AG09309 (cell line): ENCODE data around the gene MCM5.
"Not testable (repeated sequence)": the region's sequence is repeated elsewhere in the genome, so short reads cannot be mapped to it uniquely, and the experiment has no call there.

Source experiments
- DNase-seq: peaks from one replicate; pipeline ENCODE4 v3.0.0-alpha.2; 2010; ENCODE audit warnings: low read depth
- H3K4me3 ChIP-seq: 2 replicates; pipeline ENCODE4 v1.5.1; 2011; ENCODE audit warnings: mild to moderate bottlenecking, low read depth, low read length, moderate library complexity; ENCODE audit not compliant: control insufficient read depth
- CTCF ChIP-seq: IDR thresholded peaks from 2 replicates; pipeline ENCODE4 v1.5.1; 2011; ENCODE audit warnings: mild to moderate bottlenecking, low read depth, low read length, inconsistent platforms; ENCODE audit not compliant: insufficient read depth, control insufficient read depth; ENCODE audit errors: missing control alignments

Gene MCM5

GRCh38 chr22:35435201-35435740, 35.3 kb downstream of the MCM5 start:
- no peak overlapping the region for H3K4me3 ChIP-seq
- no peak for TF ChIP-seq CTCF
- no peak for DNase-seq

- DNase-seq = no peak
- no peak for TF ChIP-seq CTCF
Measured at GRCh38 chr22:35436421-35436820, 36.5 kb downstream of the MCM5 start.

GRCh38 chr22:35437049-35437448, 37.1 kb downstream of the MCM5 start:
- DNase-seq = no peak
- H3K4me3 ChIP-seq = no peak overlapping the region
- no peak for TF ChIP-seq CTCF

More at GRCh38 chr22:35436421-35436820, 36.5 kb downstream of the MCM5 start:
- H3K4me3 ChIP-seq = no peak overlapping the region

- not testable (repeated sequence) for DNase-seq, H3K4me3 ChIP-seq
Measured at GRCh38 chr22:35438673-35439364, 38.9 kb downstream of the MCM5 start.

GRCh38 chr22:35439365-35439717, 39.4 kb downstream of the MCM5 start:
- DNase-seq = no peak
- no peak overlapping the region for H3K4me3 ChIP-seq
- no peak for TF ChIP-seq CTCF

GRCh38 chr22:35440129-35440528, 40.2 kb downstream of the MCM5 start:
- TF ChIP-seq CTCF = no peak
- DNase-seq = no peak

GRCh38 chr22:35441489-35442100, 41.7 kb downstream of the MCM5 start:
- no peak for DNase-seq
- no peak for TF ChIP-seq CTCF
- no peak overlapping the region for H3K4me3 ChIP-seq

More at GRCh38 chr22:35440129-35440528, 40.2 kb downstream of the MCM5 start:
- H3K4me3 ChIP-seq = no peak overlapping the region
